Spleen (tissue), 7 donors: Measurements from ENCODE around the gene MED27.

Experiments used
- CTCF ChIP-seq, 11 experiments: fragments of 200-600 bp in 7 of 11; fragments of 450-650 bp in 4 of 11; sonication (generic) in 4 of 11; IDR thresholded peaks in 8 of 11; conservative IDR thresholded peaks in 3 of 11; 1 replicate in 7 of 11; 2 replicates in 4 of 11; pipeline versions ENCODE4 v1.4.0 to v1.8.0; 2016 to 2021; ENCODE audit warnings: antibody characterized with exemption in 11 of 11, inconsistent platforms in 4 of 11, mild to moderate bottlenecking in 1 of 11
- POLR2A ChIP-seq, 3 donors: fragments of 450-650 bp; IDR thresholded peaks; one replicate each; pipeline ENCODE4 v1.5.1; 2017; ENCODE audit warnings: antibody characterized with exemption in 3 of 3, mild to moderate bottlenecking in 1 of 3
- donor health status: DM: no; HTN: no; CAD: no; lungs with moderate emphysema.
- donor health status: DM: no; HTN: no; CAD: no.
- donor health status: DM: no; HTN: no; CAD: no.

GRCh38 chr9:132056717-132057560 is 22.7 kb downstream of the MED27 start:
- TF ChIP-seq CTCF (IDR thresholded peaks at IDR 0.05 in 8 of 11, conservative IDR thresholded peaks at IDR 0.05 in 3 of 11) = no peak
- TF ChIP-seq POLR2A (IDR thresholded peaks at IDR 0.05) = no peak
